H9 (cell line): ENCODE measurements around the gene PRKCD. TPM values are rescaled to one million over a fixed set of nuclear protein-coding genes. Genes with fewer than 3 reads are reported as not detected.

Source experiments
- DNase-seq: peaks from one replicate; pipeline ENCODE4 v3.0.0-alpha.2; 2017
- H2AFZ ChIP-seq: one replicate; pipeline ENCODE4 v1.6.1; 2013; ENCODE audit warnings: mild to moderate bottlenecking, low read length, control low read depth, moderate library complexity
- H2AK5ac ChIP-seq: 2 replicates; pipeline ENCODE4 v1.6.1; 2013; ENCODE audit warnings: low read length, control low read depth, mixed read lengths; ENCODE audit not compliant: insufficient read length
- H2BK120ac ChIP-seq: one replicate; pipeline ENCODE4 v1.6.1; 2013; ENCODE audit warnings: low read depth, mild to moderate bottlenecking, low read length, control low read depth, inconsistent platforms; ENCODE audit not compliant: poor library complexity, severe bottlenecking
- H2BK12ac ChIP-seq: 2 replicates; pipeline ENCODE4 v1.6.1; 2013; ENCODE audit warnings: low read length, control low read depth, mixed read lengths, low read depth; ENCODE audit not compliant: insufficient read length
- H2BK15ac ChIP-seq: 2 replicates; pipeline ENCODE4 v1.6.1; 2013; ENCODE audit warnings: low read depth, low read length, control low read depth
- H2BK20ac ChIP-seq: one replicate; pipeline ENCODE4 v1.6.1; 2013; ENCODE audit warnings: low read depth, mild to moderate bottlenecking, low read length, control low read depth, inconsistent platforms; ENCODE audit not compliant: poor library complexity, severe bottlenecking
- H2BK5ac ChIP-seq: 2 replicates; pipeline ENCODE4 v1.6.1; 2013; ENCODE audit warnings: low read length, control low read depth, mixed read lengths; ENCODE audit not compliant: insufficient read length
- H3K14ac ChIP-seq: 2 replicates; pipeline ENCODE4 v1.6.1; 2013; ENCODE audit warnings: low read length, control low read depth; ENCODE audit not compliant: insufficient read depth
- H3K18ac ChIP-seq: 2 replicates; pipeline ENCODE4 v1.6.1; 2013; ENCODE audit warnings: low read depth, mild to moderate bottlenecking, mixed read lengths, low read length, control low read depth; ENCODE audit not compliant: insufficient read length
- H3K23ac ChIP-seq: 2 replicates; pipeline ENCODE4 v1.6.1; 2013; ENCODE audit warnings: low read length, control low read depth, mixed read lengths, low read depth; ENCODE audit not compliant: insufficient read length
- H3K23me2 ChIP-seq: 2 replicates; pipeline ENCODE4 v1.6.1; 2013; ENCODE audit warnings: low read depth, mild to moderate bottlenecking, mixed read lengths, low read length, control low read depth; ENCODE audit not compliant: insufficient read length, poor library complexity, severe bottlenecking
- H3K27ac ChIP-seq: 2 replicates; pipeline ENCODE4 v1.5.1; 2013; ENCODE audit warnings: low read length, control low read depth, mixed read lengths, low read depth; ENCODE audit not compliant: insufficient read length
- H3K27me3 ChIP-seq: 2 replicates; pipeline ENCODE4 v1.6.1; 2013; ENCODE audit warnings: low read length, control low read depth, inconsistent platforms; ENCODE audit not compliant: insufficient read depth
- H3K4ac ChIP-seq: 2 replicates; pipeline ENCODE4 v1.6.1; 2013; ENCODE audit warnings: low read depth, mild to moderate bottlenecking, control low read depth, inconsistent platforms, low read length, moderate library complexity
- H3K4me1 ChIP-seq: 2 replicates; pipeline ENCODE4 v1.6.1; 2013; ENCODE audit warnings: low read length, control low read depth, inconsistent platforms; ENCODE audit not compliant: insufficient read depth
- H3K4me2 ChIP-seq: 2 replicates; pipeline ENCODE4 v1.6.1; 2013; ENCODE audit warnings: low read length, control low read depth, mixed read lengths; ENCODE audit not compliant: insufficient read length, insufficient read depth
- H3K56ac ChIP-seq: 2 replicates; pipeline ENCODE4 v1.6.1; 2013; ENCODE audit warnings: low read depth, mild to moderate bottlenecking, mixed read lengths, low read length, control low read depth; ENCODE audit not compliant: insufficient read length
- H3K79me1 ChIP-seq: 2 replicates; pipeline ENCODE4 v1.6.1; 2013; ENCODE audit warnings: low read depth, mild to moderate bottlenecking, moderate library complexity, low read length, control low read depth, inconsistent platforms; ENCODE audit not compliant: insufficient read depth, poor library complexity, severe bottlenecking
- H3K79me2 ChIP-seq: 2 replicates; pipeline ENCODE4 v1.6.1; 2013; ENCODE audit warnings: low read length, control low read depth, inconsistent platforms; ENCODE audit not compliant: insufficient read depth
- H3K9ac ChIP-seq: 2 replicates; pipeline ENCODE4 v1.6.1; 2013; ENCODE audit warnings: low read length, control low read depth, mixed read lengths; ENCODE audit not compliant: insufficient read length; ENCODE audit errors: extremely low read depth
- H3K9me3 ChIP-seq: one replicate; pipeline ENCODE4 v1.6.1; 2013; ENCODE audit warnings: low read depth, low read length, inconsistent platforms; ENCODE audit not compliant: control insufficient read depth
- H3T11ph ChIP-seq: one replicate; pipeline ENCODE4 v1.6.1; 2013; ENCODE audit warnings: mild to moderate bottlenecking, low read length, control low read depth, inconsistent platforms
- H4K20me1 ChIP-seq: one replicate; pipeline ENCODE4 v1.6.1; 2013; ENCODE audit not compliant: control insufficient read depth, insufficient read length, insufficient read depth
- H4K5ac ChIP-seq: 2 replicates; pipeline ENCODE4 v1.6.1; 2013; ENCODE audit warnings: low read depth, mild to moderate bottlenecking, mixed read lengths, low read length, control low read depth; ENCODE audit not compliant: insufficient read length
- H4K8ac ChIP-seq: replicated peaks from 2 replicates; pipeline ENCODE4 v1.6.1; 2013; ENCODE audit warnings: low read length, control low read depth, mixed read lengths, low read depth; ENCODE audit not compliant: insufficient read length
- H4K91ac ChIP-seq: 2 replicates; pipeline ENCODE4 v1.6.1; 2013; ENCODE audit warnings: low read depth, mild to moderate bottlenecking, moderate library complexity, mixed read lengths, low read length, control low read depth; ENCODE audit not compliant: insufficient read length
- H3K27ac Mint-ChIP-seq, 3 experiments: 2 replicates in 2 of 3; 3 replicates in 1 of 3; pipeline ENCODE4 v1.8.0; 2020 to 2021; ENCODE audit warnings: mixed read lengths in 3 of 3, mild to moderate bottlenecking in 1 of 3, moderate library complexity in 1 of 3
- H3K27me3 Mint-ChIP-seq: 2 replicates; pipeline ENCODE4 v1.8.0; 2021; ENCODE audit warnings: low read depth, mild to moderate bottlenecking, moderate library complexity, mixed read lengths
- H3K36me3 Mint-ChIP-seq, 3 experiments: 2 replicates in 2 of 3; 3 replicates in 1 of 3; pipeline ENCODE4 v1.8.0; 2020 to 2021; ENCODE audit warnings: low read depth in 3 of 3, mixed read lengths in 3 of 3; ENCODE audit not compliant: insufficient read depth in 1 of 3
- H3K4me1 Mint-ChIP-seq, 2 experiments: 2 replicates each; pipeline ENCODE4 v1.8.0; 2020; ENCODE audit warnings: mixed read lengths in 2 of 2
- H3K4me3 Mint-ChIP-seq, 2 experiments: 2 replicates in 1 of 2; 3 replicates in 1 of 2; pipeline ENCODE4 v1.8.0; 2020 to 2021; ENCODE audit warnings: mild to moderate bottlenecking in 2 of 2, mixed read lengths in 2 of 2, moderate library complexity in 1 of 2
- H3K9me3 Mint-ChIP-seq, 2 experiments: 2 replicates in 1 of 2; 3 replicates in 1 of 2; pipeline ENCODE4 v1.8.0; 2020; ENCODE audit warnings: mild to moderate bottlenecking in 2 of 2, mixed read lengths in 2 of 2, moderate library complexity in 1 of 2
- WGBS: extraction: QIAGEN DNeasy Blood & Tissue Kit; methylation state at CpG from one replicate; pipeline ENCODE4 v1.1.7; 2013; ENCODE audit warnings: missing lambda C conversion rate, low lambda C conversion rate, mixed read lengths; ENCODE audit not compliant: insufficient read length; ENCODE audit errors: extremely low coverage; 5-methylcytosine and 5-hydroxymethylcytosine counted together
- total RNA-seq: library from RNA; stranded (reverse); gene quantifications from 2 replicates; pipeline ENCODE4 v1.2.1, GENCODE V29; 2021
- TF ChIP-seq, protein P1 (sequence below): fragments of 200-600 bp; sonication (generic); conservative IDR thresholded peaks from 3 replicates; pipeline ENCODE4 v1.8.0; 2021; ENCODE audit warnings: antibody characterized with exemption, mild to moderate bottlenecking

Gene PRKCD
- total RNA-seq, 1 experiment from 2014 or later, result 23.7 TPM

DNA sequence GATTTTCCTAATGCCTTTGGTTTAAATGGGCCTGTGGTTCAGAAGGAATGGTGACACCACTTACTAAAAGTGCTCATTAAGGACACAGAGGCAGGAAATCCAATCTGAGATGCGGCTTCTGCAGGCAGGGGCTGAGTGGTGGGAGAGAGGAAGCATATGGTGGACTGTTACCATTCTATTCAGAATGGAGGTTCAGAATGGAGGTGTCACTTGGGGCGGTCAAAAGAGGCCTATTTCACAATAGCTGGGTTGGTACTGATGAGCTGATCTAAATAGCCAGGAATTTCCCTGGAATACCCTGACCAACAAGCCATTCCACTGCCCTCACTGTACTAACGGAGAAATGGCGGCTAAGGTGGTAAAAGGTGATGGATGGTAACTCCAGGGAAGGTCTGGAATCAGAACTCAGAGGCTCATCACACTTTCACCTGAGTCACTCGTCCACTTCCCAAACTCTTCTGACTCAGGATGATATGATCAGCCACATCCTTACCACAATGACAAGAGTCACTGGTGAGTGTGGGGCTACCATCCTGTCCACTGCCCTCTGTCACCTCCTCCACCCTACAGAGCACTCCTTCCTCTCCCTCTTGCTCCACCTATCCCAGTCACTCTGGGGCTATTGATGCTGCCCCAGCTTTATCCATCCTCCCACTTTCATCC is 46.5 kb upstream of the PRKCD start:
- Histone ChIP-seq H2AK5ac (no peak overlapping the region), H2BK5ac (no peak overlapping the region), H4K20me1 (no peaks in the 10 kb centered on the region)

More for the DNA sequence above, 46.5 kb upstream of the PRKCD start:
- Histone ChIP-seq H3K27me3 (no peaks in the 10 kb centered on the region), H3K18ac (no peak overlapping the region), H3K27ac (no peak overlapping the region), H3K56ac (no peak overlapping the region), H2BK12ac (no peak overlapping the region), H3K14ac (no peak overlapping the region), H3K79me1 (no peaks in the 10 kb centered on the region), H2BK20ac (no peak overlapping the region), H3K4me2 (no peak overlapping the region), H2BK15ac (no peak overlapping the region), H2AFZ (no peak overlapping the region), H3K4me1 (no peaks in the 10 kb centered on the region), H2BK120ac (no peak overlapping the region), H3T11ph (no peak overlapping the region), H3K9ac (no peak overlapping the region), H4K5ac (no peak overlapping the region), H4K8ac (no peak overlapping the region), H3K4ac (no peak overlapping the region), H3K9me3 (no peaks in the 10 kb centered on the region), H3K23me2 (no peaks in the 10 kb centered on the region), H3K79me2 (no peaks in the 10 kb centered on the region), H4K91ac (no peak overlapping the region), H3K23ac (no peak overlapping the region)
- DNase-seq, result no peak
- Mint-ChIP-seq H3K4me3 (no peak overlapping the region), H3K27ac (no peak overlapping the region), H3K36me3 (peaks cover 8 to 27% (median 16%) of the 10 kb centered on the region in 3 experiments; a peak in 6 of 7 replicates), H3K9me3 (no peaks in the 10 kb centered on the region), H3K27me3 (no peaks in the 10 kb centered on the region), H3K4me1 (no peaks in the 10 kb centered on the region; a peak in 1 of 4 replicates)
- WGBS, result no CpG with 5 or more reads among the region's 5 CpGs
- TF ChIP-seq, protein P1, sequence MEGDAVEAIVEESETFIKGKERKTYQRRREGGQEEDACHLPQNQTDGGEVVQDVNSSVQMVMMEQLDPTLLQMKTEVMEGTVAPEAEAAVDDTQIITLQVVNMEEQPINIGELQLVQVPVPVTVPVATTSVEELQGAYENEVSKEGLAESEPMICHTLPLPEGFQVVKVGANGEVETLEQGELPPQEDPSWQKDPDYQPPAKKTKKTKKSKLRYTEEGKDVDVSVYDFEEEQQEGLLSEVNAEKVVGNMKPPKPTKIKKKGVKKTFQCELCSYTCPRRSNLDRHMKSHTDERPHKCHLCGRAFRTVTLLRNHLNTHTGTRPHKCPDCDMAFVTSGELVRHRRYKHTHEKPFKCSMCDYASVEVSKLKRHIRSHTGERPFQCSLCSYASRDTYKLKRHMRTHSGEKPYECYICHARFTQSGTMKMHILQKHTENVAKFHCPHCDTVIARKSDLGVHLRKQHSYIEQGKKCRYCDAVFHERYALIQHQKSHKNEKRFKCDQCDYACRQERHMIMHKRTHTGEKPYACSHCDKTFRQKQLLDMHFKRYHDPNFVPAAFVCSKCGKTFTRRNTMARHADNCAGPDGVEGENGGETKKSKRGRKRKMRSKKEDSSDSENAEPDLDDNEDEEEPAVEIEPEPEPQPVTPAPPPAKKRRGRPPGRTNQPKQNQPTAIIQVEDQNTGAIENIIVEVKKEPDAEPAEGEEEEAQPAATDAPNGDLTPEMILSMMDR, result no peak
